ENCODE results near the gene SCAMP2.

DNA sequence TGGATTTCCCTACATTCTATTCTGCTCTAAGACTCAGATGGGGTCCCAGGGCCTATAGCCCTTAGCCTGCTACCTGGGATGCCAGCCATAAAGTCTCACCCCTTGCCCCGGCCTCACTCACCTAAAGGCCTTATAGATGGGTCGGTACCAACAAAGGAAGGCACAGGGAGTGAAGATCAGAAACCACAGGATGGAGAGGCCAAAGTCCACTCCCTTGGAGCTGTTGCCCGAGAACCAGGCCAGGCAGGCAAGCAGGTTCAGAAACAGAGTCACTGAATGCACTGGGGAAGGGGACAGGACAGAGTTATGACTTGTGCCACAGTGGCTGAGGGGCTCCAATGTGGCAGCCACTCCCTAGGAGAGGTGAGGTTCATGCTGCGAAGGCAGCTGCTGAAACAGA is 22.8 kb downstream of the SCAMP2 start:
- TF ChIP-seq, protein P1, sequence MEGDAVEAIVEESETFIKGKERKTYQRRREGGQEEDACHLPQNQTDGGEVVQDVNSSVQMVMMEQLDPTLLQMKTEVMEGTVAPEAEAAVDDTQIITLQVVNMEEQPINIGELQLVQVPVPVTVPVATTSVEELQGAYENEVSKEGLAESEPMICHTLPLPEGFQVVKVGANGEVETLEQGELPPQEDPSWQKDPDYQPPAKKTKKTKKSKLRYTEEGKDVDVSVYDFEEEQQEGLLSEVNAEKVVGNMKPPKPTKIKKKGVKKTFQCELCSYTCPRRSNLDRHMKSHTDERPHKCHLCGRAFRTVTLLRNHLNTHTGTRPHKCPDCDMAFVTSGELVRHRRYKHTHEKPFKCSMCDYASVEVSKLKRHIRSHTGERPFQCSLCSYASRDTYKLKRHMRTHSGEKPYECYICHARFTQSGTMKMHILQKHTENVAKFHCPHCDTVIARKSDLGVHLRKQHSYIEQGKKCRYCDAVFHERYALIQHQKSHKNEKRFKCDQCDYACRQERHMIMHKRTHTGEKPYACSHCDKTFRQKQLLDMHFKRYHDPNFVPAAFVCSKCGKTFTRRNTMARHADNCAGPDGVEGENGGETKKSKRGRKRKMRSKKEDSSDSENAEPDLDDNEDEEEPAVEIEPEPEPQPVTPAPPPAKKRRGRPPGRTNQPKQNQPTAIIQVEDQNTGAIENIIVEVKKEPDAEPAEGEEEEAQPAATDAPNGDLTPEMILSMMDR (IDR thresholded peaks at IDR 0.05; ENCODE audit: low read depth, low read length, missing input control), result no peak
- no peak for TF ChIP-seq YY1 (IDR thresholded peaks at IDR 0.05)
- TF ChIP-seq, protein P2, sequence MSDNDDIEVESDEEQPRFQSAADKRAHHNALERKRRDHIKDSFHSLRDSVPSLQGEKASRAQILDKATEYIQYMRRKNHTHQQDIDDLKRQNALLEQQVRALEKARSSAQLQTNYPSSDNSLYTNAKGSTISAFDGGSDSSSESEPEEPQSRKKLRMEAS (IDR thresholded peaks at IDR 0.05), result no peak
- no peak for TF ChIP-seq HNF4G (IDR thresholded peaks at IDR 0.05)

Measured in liver (tissue), 3 donors.